ENCODE data around the gene SCFD2.

Gene SCFD2

GRCh38 chr4:52937829-52938228 is 428.0 kb downstream of the SCFD2 start:
- Histone ChIP-seq H3K4me3 (ENCODE audit: low read length) (no peak overlapping the region), H3K79me2 (ENCODE audit: low read length) (no peaks in the 10 kb centered on the region), H3K9ac (ENCODE audit: low read length) (no peak overlapping the region), H3K4me2 (ENCODE audit: low read length) (no peak overlapping the region), H2AFZ (ENCODE audit: low read depth, low read length) (no peak overlapping the region), H3K9me3 (ENCODE audit: insufficient read depth, low read length) (no peaks in the 10 kb centered on the region), H3K27me3 (ENCODE audit: low read depth, low read length) (no peaks in the 10 kb centered on the region), H3K36me3 (replicated peaks; ENCODE audit: low read depth, low read length) (no peaks in the 10 kb centered on the region), H4K20me1 (ENCODE audit: insufficient read depth, low read length) (no peaks in the 10 kb centered on the region), H3K27ac (ENCODE audit: low read length) (no peak overlapping the region), H3K4me1 (ENCODE audit: low read length) (no peaks in the 10 kb centered on the region)
- TF ChIP-seq CTCF (IDR thresholded peaks at IDR 0.05; ENCODE audit: low read depth, low read length) (no peak), EZH2phosphoT487 (IDR thresholded peaks at IDR 0.05; ENCODE audit: low read depth) (no peak)

GRCh38 chr4:52936729-52937128 is 429.1 kb downstream of the SCFD2 start:
- Histone ChIP-seq H3K79me2 (ENCODE audit: low read length) (no peaks in the 10 kb centered on the region), H2AFZ (ENCODE audit: low read depth, low read length) (no peak overlapping the region), H3K27me3 (ENCODE audit: low read depth, low read length) (no peaks in the 10 kb centered on the region), H3K4me2 (ENCODE audit: low read length) (no peak overlapping the region), H3K27ac (ENCODE audit: low read length) (no peak overlapping the region), H3K9me3 (ENCODE audit: insufficient read depth, low read length) (no peaks in the 10 kb centered on the region), H4K20me1 (ENCODE audit: insufficient read depth, low read length) (no peaks in the 10 kb centered on the region), H3K9ac (ENCODE audit: low read length) (no peak overlapping the region), H3K36me3 (replicated peaks; ENCODE audit: low read depth, low read length) (no peaks in the 10 kb centered on the region), H3K4me3 (ENCODE audit: low read length) (no peak overlapping the region), H3K4me1 (ENCODE audit: low read length) (no peaks in the 10 kb centered on the region)
- no peak for TF ChIP-seq EZH2phosphoT487 (IDR thresholded peaks at IDR 0.05; ENCODE audit: low read depth)
- no peak for TF ChIP-seq CTCF (IDR thresholded peaks at IDR 0.05; ENCODE audit: low read depth, low read length)

GRCh38 chr4:52935317-52935716 is 430.5 kb downstream of the SCFD2 start:
- H3K4me3 ChIP-seq (ENCODE audit: low read length), result no peak overlapping the region
- H2AFZ ChIP-seq (ENCODE audit: low read depth, low read length), result no peak overlapping the region
- H4K20me1 ChIP-seq (ENCODE audit: insufficient read depth, low read length), result no peaks in the 10 kb centered on the region
- H3K9me3 ChIP-seq (ENCODE audit: insufficient read depth, low read length), result no peaks in the 10 kb centered on the region
- no peak overlapping the region for H3K27ac ChIP-seq (ENCODE audit: low read length)
- H3K9ac ChIP-seq (ENCODE audit: low read length), result no peak overlapping the region
- no peaks in the 10 kb centered on the region for H3K79me2 ChIP-seq (ENCODE audit: low read length)
- no peaks in the 10 kb centered on the region for H3K36me3 ChIP-seq (replicated peaks; ENCODE audit: low read depth, low read length)
- H3K4me1 ChIP-seq (ENCODE audit: low read length), result no peaks in the 10 kb centered on the region
- no peak overlapping the region for H3K4me2 ChIP-seq (ENCODE audit: low read length)
- TF ChIP-seq EZH2phosphoT487 (IDR thresholded peaks at IDR 0.05; ENCODE audit: low read depth), result no peak
- TF ChIP-seq CTCF (IDR thresholded peaks at IDR 0.05; ENCODE audit: low read depth, low read length), result no peak
- no peaks in the 10 kb centered on the region for H3K27me3 ChIP-seq (ENCODE audit: low read depth, low read length)

- Histone ChIP-seq H3K4me3 (ENCODE audit: low read length) (no peak overlapping the region), H3K4me2 (ENCODE audit: low read length) (no peak overlapping the region), H3K4me1 (ENCODE audit: low read length) (no peaks in the 10 kb centered on the region), H4K20me1 (ENCODE audit: insufficient read depth, low read length) (no peaks in the 10 kb centered on the region), H3K79me2 (ENCODE audit: low read length) (no peaks in the 10 kb centered on the region), H3K9ac (ENCODE audit: low read length) (no peak overlapping the region), H3K27me3 (ENCODE audit: low read depth, low read length) (no peaks in the 10 kb centered on the region), H3K36me3 (replicated peaks; ENCODE audit: low read depth, low read length) (no peaks in the 10 kb centered on the region), H2AFZ (ENCODE audit: low read depth, low read length) (no peak overlapping the region), H3K9me3 (ENCODE audit: insufficient read depth, low read length) (no peaks in the 10 kb centered on the region), H3K27ac (ENCODE audit: low read length) (no peak overlapping the region)
- TF ChIP-seq EZH2phosphoT487 (IDR thresholded peaks at IDR 0.05; ENCODE audit: low read depth) (no peak), CTCF (IDR thresholded peaks at IDR 0.05; ENCODE audit: low read depth, low read length) (no peak)
Observed at GRCh38 chr4:52933738-52934137, 432.1 kb downstream of the SCFD2 start.
